T-helper 1 cell treated with Interleukin-12 subunit alpha and Interleukin-12 subunit beta and Interleukin-4 antibody, amounts not matched to agents 30 μg/mL and 1 μg/mL, for 36 hours (primary cell): ENCODE measurements around the gene ZBTB7C.

ENCODE experiments used
- H3K27ac Mint-ChIP-seq: one replicate; pipeline ENCODE4 v1.8.0; 2021; ENCODE audit warnings: mild to moderate bottlenecking, mixed read lengths
- H3K27me3 Mint-ChIP-seq: one replicate; pipeline ENCODE4 v1.8.0; 2021; ENCODE audit warnings: low read depth, mixed read lengths
- H3K36me3 Mint-ChIP-seq: one replicate; pipeline ENCODE4 v1.8.0; 2021; ENCODE audit warnings: low read depth, mixed read lengths
- H3K4me1 Mint-ChIP-seq: one replicate; pipeline ENCODE4 v1.8.0; 2021; ENCODE audit warnings: low read depth, mixed read lengths
- H3K4me3 Mint-ChIP-seq: one replicate; pipeline ENCODE4 v1.8.0; 2021; ENCODE audit warnings: mild to moderate bottlenecking, moderate library complexity, mixed read lengths
- H3K9me3 Mint-ChIP-seq: one replicate; pipeline ENCODE4 v1.8.0; 2021; ENCODE audit warnings: mixed read lengths

The ZBTB7C gene

DNA sequence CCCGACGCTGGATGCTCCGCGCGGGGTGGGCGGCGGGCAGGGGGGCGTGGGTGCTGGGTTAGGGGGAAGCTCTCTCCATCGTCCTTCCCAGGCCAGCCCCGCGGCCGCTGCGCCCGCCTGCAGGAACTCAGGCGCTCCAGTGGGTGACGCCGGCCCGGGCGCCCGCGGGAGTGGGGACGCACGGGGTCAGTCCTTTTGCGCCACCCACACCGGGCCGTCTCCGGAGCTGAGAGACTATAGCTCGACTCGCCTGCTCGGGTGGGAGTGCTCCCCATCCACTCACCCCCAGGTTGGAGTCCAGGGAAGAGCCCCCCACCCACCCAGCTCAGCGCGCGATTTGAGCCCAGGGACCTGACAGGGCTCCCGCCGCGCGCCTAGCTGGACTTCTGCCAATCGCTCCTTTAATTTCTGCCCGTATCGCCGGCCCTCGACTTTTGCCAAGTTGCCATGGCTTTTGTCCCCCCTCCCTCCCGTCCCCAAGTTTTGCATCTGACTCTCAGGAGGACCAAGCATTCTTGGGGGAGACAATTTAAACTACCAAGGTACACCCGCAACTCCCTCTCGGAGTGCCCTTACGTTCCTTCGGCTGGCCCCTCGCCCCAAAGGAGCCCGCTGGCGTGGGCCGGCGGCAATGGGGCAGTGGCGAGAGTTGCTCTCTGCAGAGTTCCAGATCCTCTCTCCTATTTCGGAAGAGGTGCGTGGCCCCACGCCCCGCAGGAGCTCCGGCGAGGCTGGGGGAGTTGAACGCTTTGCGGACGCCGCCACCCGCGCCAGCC lies 272.9 kb downstream of the ZBTB7C start:
- Mint-ChIP-seq H3K27ac (no peak overlapping the region), H3K9me3 (no peaks in the 10 kb centered on the region), H3K36me3 (no peaks in the 10 kb centered on the region), H3K4me1 (peaks cover 33% of the 10 kb centered on the region), H3K4me3 (peak overlapping the region; percentile 5), H3K27me3 (peaks cover 84% of the 10 kb centered on the region)

DNA sequence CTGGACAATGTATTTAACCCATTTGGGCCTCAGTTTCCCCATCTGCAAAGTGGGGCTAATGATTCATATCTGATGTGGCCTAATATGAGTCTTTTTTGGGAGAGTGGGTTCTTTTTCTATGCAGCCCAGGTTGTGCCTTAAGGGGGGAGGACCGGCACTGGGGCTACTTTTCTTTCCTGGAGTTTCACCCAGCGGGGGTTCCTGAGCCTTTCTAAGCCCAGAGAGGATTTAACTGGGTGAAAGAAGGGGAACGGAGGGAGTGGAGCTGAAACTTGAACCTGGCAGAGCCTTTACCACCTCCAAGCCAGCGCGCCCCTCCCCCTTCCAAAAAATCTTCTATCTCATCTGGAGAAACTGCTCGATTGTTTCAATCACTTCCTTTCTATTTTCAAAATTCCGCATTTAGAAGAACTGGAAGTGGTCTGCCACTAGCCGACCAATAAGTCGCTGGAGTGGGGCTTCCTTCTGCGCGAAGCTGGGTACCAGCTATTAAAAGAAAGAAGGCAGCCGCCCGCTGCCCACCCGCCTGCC lies 273.7 kb downstream of the ZBTB7C start:
- H3K4me1 Mint-ChIP-seq = peaks cover 31% of the 10 kb centered on the region
- H3K9me3 Mint-ChIP-seq = no peaks in the 10 kb centered on the region
- no peak overlapping the region for H3K27ac Mint-ChIP-seq
- no peak overlapping the region for H3K4me3 Mint-ChIP-seq
- H3K36me3 Mint-ChIP-seq = no peaks in the 10 kb centered on the region
- H3K27me3 Mint-ChIP-seq = peaks cover 83% of the 10 kb centered on the region

DNA sequence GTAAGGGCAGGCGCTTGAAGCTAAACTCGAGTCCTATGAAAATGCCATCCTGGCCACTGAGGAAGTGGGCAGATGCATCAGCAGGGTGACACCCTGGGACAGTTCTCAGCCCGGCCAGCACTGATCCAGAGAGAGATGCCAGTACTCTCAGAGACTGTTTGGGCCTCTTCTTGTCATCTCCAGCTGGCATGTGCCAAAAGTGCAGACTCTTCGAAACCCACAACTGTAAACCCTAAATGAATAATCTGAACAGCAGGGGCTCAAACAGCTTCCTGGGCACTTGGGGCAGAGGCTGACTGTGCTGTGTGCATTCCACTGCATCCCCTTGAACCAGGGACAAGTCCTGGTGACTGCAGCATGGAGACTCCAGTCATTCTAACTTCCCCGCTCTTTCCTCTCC lies 274.6 kb downstream of the ZBTB7C start:
- no peak overlapping the region for H3K27ac Mint-ChIP-seq
- no peaks in the 10 kb centered on the region for H3K9me3 Mint-ChIP-seq
- peaks cover 83% of the 10 kb centered on the region for H3K27me3 Mint-ChIP-seq
- H3K4me1 Mint-ChIP-seq = peaks cover 27% of the 10 kb centered on the region
- no peak overlapping the region for H3K4me3 Mint-ChIP-seq
- H3K36me3 Mint-ChIP-seq = no peaks in the 10 kb centered on the region

DNA sequence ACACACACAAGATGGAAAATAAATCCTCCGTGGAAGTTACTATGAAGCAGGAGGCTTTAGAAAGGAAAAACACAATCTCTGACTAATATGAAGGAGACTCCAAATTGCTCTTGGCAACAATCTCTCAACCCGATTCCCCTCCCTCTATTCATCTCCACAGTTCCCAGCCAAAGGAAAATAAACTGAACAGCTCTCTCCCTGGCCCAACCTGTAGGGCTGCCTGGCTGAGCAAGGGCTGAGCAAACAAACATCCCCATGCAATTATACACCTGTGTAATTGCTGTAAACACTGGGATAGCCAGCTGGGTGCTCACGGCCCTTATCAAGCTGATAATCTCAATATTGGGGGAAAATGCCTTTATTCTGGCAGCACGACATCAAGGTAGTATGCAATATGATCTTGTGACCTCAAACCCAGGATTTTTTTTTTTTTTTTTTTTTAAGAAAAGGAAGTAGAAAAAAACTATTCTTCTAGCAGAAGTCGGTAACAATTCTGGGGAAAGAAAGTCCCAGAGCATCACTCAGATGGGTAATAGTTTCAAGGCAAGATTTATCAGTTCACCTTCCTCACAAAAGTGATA lies 275.4 kb downstream of the ZBTB7C start:
- H3K27me3 Mint-ChIP-seq = peaks cover 86% of the 10 kb centered on the region
- H3K36me3 Mint-ChIP-seq = no peaks in the 10 kb centered on the region
- H3K4me1 Mint-ChIP-seq = peaks cover 23% of the 10 kb centered on the region
- no peaks in the 10 kb centered on the region for H3K9me3 Mint-ChIP-seq
- H3K4me3 Mint-ChIP-seq = no peak overlapping the region
- H3K27ac Mint-ChIP-seq = no peak overlapping the region

DNA sequence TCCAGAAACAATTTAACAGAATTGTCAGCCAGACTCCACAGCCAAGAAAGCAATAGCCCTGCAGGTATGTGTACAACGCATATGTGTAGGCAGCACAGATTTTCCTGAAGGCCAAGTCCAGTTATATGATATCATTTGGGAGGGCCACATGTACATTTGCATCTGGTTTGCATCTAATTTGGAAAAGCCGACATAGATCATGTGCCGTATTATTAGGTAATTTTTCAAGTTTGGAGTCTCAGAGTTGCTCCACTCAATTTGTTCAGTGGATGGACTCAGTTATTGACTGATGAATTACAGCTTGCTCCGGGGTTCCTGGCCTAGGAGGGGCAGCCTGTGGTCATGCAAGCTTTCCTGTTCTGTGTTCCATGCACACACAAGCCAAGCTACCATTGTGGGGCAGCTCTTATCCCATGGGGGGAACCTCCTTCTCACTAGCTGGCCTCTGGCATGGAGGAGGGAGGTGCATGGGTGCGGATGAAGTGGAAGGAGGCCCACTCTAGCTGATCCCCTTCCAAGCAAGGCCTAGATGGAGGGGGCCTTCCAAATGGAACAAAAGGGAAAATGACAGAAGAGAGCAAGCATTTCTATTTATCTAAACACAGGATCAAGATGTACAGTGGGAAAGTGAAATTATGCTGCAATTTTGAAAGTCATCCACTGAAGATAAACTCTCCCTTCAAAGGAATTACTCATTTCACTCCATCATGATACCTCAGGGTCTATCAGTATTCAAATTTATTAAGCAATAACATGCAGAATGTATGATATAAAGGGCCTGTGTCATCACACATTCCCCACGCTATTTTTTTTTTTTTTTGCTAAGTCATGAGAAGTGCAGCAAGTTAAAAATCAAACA lies 276.2 kb downstream of the ZBTB7C start:
- Mint-ChIP-seq H3K36me3 (no peaks in the 10 kb centered on the region), H3K27ac (no peak overlapping the region), H3K4me3 (no peak overlapping the region), H3K9me3 (no peaks in the 10 kb centered on the region), H3K27me3 (peaks cover 86% of the 10 kb centered on the region), H3K4me1 (peaks cover 20% of the 10 kb centered on the region)

DNA sequence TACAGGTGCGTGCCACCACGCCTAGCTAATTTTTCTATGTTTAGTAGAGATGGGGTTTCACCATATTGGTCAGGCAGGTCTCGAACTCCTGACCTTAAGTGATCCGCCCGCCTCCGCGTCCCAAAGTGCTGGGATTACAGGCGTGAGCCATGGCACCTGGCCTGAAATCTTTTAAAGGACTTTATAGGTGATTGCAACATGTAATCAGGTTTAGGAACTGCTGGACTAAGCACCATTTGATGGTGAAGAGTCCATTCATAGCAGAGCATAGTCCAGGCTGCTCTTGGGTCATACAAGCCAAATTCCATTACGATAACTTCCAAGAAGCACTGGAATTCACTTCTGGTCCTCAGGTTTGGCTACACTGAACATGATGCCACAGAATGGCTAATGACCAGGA lies 278.1 kb downstream of the ZBTB7C start:
- H3K9me3 Mint-ChIP-seq = no peaks in the 10 kb centered on the region
- H3K36me3 Mint-ChIP-seq = no peaks in the 10 kb centered on the region
- no peak overlapping the region for H3K4me3 Mint-ChIP-seq
- peaks cover 10% of the 10 kb centered on the region for H3K4me1 Mint-ChIP-seq
- peaks cover 75% of the 10 kb centered on the region for H3K27me3 Mint-ChIP-seq
- no peak overlapping the region for H3K27ac Mint-ChIP-seq

DNA sequence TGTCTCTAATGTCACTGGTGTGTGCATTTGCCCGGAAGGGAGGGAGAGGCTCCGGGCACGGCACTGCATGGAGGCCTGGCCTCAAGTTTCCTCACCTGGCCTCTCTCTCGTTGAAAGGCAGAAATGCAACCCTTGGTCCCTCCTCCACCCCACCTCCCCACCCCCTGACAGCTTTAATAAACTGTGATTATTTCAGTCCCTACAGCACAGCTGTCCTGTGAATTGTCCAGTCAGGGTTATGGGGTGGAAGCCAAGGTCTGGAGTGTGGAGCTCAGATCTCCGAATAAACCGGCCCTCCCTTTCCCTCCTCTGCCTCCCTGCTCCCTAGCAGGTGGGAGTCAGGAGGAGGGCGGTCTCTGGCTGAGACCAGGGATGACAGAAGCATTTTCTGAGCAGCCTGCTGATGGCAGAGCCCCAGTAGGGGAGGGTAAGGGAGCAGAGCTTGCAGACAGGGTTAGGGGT lies 279.5 kb downstream of the ZBTB7C start:
- H3K27me3 Mint-ChIP-seq = peaks cover 63% of the 10 kb centered on the region
- no peak overlapping the region for H3K4me3 Mint-ChIP-seq
- peaks cover 18% of the 10 kb centered on the region for H3K4me1 Mint-ChIP-seq
- H3K9me3 Mint-ChIP-seq = no peaks in the 10 kb centered on the region
- H3K36me3 Mint-ChIP-seq = no peaks in the 10 kb centered on the region
- H3K27ac Mint-ChIP-seq = no peak overlapping the region

DNA sequence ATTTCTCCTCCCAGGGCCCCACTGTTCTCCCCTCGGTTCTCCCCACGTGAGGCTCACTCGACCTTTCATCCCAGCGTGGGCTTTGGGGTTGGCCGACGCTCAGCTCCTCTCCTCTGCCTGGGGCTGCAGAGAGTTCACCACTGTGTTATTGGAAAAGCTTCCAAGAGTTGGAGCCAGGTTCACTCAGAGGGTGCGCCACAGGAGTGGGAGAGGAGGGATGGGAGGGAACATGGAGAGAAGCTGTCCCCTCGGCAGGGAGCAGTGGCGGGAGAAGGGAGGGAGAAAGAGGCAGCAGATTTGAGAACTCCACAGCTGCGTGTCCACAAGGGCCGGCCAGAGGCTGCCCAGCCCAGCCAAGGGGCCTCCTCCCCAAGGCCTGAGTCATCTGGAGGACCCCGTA lies 281.6 kb downstream of the ZBTB7C start:
- Mint-ChIP-seq H3K9me3 (no peaks in the 10 kb centered on the region), H3K4me1 (peaks cover 22% of the 10 kb centered on the region), H3K4me3 (no peak overlapping the region), H3K36me3 (no peaks in the 10 kb centered on the region), H3K27me3 (peaks cover 42% of the 10 kb centered on the region), H3K27ac (no peak overlapping the region)

DNA sequence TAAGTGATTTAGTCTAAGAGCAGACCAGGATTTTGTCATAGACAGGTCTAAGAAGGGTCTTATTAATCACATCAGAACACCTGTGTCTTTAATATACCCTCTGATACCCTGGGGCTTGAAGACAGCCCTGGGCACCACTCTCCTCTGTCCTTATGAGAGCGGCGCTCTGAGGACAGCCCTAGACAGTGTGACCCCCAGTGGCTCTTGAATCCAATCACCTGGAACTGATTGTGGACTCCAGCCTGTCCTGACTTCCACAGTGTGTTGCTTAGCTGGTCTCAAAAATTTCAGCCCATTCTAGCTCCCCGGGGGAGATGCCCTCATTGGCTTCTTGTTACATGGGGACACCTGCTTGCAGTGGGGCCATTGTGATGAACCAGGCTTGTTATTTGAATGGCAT lies 282.9 kb downstream of the ZBTB7C start:
- H3K27me3 Mint-ChIP-seq = peaks cover 30% of the 10 kb centered on the region
- peaks cover 22% of the 10 kb centered on the region for H3K4me1 Mint-ChIP-seq
- H3K9me3 Mint-ChIP-seq = no peaks in the 10 kb centered on the region
- H3K27ac Mint-ChIP-seq = no peak overlapping the region
- no peaks in the 10 kb centered on the region for H3K36me3 Mint-ChIP-seq
- no peak overlapping the region for H3K4me3 Mint-ChIP-seq

DNA sequence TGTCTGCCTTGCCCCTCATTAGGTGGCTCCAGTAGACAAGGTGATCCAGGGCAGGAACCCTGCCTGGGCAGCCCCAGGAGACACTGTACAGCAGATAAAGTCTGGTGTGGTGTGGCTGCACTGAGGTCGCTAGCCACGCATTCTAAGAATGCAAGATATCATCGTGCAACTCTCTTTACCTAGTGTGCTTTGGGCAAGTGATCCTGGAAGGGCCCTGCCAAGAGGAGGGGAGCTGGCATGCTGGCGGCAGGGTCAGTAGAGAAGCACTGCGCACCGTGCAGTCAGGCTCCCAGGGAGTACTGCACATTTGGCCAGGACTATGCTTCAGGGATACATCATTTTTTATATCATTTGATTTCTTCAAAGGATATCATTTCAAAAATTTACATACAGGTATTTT lies 283.5 kb downstream of the ZBTB7C start:
- Mint-ChIP-seq H3K27me3 (peaks cover 26% of the 10 kb centered on the region), H3K36me3 (no peaks in the 10 kb centered on the region), H3K4me3 (no peak overlapping the region), H3K4me1 (peaks cover 22% of the 10 kb centered on the region), H3K27ac (peak overlapping the region; percentile 52), H3K9me3 (no peaks in the 10 kb centered on the region)

DNA sequence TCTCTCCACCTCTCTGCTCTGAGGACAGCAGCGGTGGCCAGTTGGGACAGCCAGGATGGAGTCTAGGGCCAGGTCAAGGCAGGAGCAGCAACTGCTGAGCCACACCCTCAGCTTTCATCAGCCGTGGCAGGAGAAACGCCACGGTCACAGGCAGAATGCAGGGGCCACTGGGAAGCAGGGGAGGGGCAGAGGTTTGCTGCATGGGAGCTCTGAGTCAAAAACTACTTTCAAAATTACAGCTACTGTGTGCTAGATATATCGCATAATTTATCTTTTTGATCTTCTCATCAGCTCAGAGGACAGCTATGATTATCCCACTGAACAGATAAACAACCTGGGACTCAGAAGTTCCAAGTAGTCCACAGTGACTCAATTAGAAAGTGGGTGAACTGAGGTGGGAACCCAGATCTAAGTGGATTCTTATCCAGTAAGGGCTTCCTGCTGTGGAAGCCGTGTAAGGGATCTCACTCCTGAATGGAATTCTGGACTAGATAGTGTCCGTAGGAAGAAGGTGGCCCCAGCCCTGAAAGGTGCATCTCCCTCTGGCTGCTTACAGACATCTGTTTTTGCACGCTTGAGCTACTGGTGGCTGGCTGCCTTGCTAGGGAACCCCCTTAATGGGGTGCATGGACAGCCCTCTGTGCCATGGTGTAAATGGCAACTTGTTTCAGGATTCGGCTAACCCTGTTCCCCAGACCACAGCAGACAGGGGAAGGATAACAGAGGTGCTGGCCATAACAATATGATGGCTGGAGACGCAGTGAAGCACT lies 284.1 kb downstream of the ZBTB7C start:
- Mint-ChIP-seq H3K4me3 (no peak overlapping the region), H3K27me3 (peaks cover 21% of the 10 kb centered on the region), H3K27ac (peak overlapping the region; percentile 52), H3K4me1 (peaks cover 22% of the 10 kb centered on the region), H3K9me3 (no peaks in the 10 kb centered on the region), H3K36me3 (no peaks in the 10 kb centered on the region)

DNA sequence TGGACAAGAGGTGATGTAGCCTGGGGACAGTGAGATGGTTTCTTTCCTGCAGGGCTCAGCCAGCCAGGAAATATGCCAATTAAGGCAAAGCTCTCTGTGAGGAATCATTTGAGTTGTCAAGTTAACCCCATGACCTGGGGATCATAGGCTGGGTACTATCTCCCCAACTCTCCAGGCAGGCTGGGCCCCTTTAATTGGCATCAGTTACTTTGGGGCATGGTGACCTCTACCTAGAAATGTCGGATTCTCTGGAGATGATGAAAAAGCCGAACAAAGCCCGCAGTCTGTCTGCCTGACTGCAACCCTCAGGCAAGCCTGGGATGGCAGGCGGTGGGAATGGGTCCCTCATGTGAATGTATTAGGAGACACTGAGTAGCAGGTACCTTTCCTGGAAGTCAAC lies 285.2 kb downstream of the ZBTB7C start:
- peaks cover 22% of the 10 kb centered on the region for H3K4me1 Mint-ChIP-seq
- H3K36me3 Mint-ChIP-seq = no peaks in the 10 kb centered on the region
- no peaks in the 10 kb centered on the region for H3K9me3 Mint-ChIP-seq
- H3K27ac Mint-ChIP-seq = no peak overlapping the region
- peaks cover 19% of the 10 kb centered on the region for H3K27me3 Mint-ChIP-seq
- no peak overlapping the region for H3K4me3 Mint-ChIP-seq

DNA sequence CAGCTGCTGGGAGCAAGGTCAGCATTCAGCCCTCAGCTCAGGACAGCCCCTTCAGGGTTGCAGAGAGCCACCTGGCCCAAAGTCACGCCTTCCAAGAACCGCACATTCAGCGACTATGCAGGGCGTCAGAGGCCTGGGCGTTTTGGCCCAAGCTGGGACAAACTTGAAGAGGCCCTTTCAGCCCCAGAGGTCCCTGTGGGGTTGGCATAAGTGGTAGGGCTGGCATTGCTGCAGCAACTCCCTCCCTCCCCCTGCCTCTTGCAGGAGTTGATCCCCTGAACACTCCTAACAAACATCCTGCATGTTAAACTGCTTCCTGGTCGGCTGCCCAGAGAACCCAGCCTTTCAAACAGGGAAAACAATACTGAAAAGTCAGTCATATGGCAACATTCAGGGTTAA lies 285.9 kb downstream of the ZBTB7C start:
- no peaks in the 10 kb centered on the region for H3K36me3 Mint-ChIP-seq

DNA sequence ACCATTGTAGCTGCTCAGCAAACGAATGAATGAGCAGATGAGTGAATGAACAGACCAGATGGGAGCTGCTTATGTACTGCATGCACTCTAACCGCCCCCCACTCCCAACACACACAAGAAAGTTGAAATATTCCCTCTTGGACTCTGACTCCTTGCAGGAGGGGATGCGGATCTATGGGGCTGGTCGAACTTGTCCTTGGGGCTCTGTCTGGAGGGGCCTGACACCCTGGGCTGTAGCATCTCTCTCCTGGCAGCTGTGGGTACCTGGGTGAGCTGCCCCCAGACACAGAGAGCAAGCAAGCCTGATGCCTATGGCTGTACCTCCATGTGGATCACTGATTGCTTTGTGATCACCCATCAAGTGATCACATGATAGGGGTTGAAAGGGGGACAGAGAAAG lies 286.4 kb downstream of the ZBTB7C start:
- Mint-ChIP-seq H3K27me3 (peaks cover 12% of the 10 kb centered on the region), H3K9me3 (no peaks in the 10 kb centered on the region), H3K36me3 (no peaks in the 10 kb centered on the region), H3K4me3 (no peak overlapping the region), H3K4me1 (peaks cover 22% of the 10 kb centered on the region), H3K27ac (no peak overlapping the region)

More for the DNA sequence above, 285.9 kb downstream of the ZBTB7C start:
- Mint-ChIP-seq H3K4me3 (no peak overlapping the region), H3K27me3 (peaks cover 13% of the 10 kb centered on the region), H3K4me1 (peaks cover 22% of the 10 kb centered on the region), H3K27ac (no peak overlapping the region), H3K9me3 (no peaks in the 10 kb centered on the region)
